Measurements from ENCODE around the gene CERS3. TPM values are rescaled to one million over a fixed set of nuclear protein-coding genes. Genes with fewer than 3 reads are reported as not detected.

CERS3 gene
- total and polyA plus RNA-seq, 2 of the 4 experiments (the other 2 are of a cell fraction): not detected

- CTCF ChIA-PET: interaction anchor here (1.3 to 1.4 kb wide), 2 partner anchors 14 to 222 kb away, joined by 5 to 8 read pairs; no protein-coding TSS in a partner anchor
These were observed 42.9 kb upstream of the CERS3 start for GRCh38 chr15:100571592-100572167.

More at GRCh38 chr15:100571592-100572167, 42.9 kb upstream of the CERS3 start:
- H2BK120ac ChIP-seq (ENCODE audit: low read depth, low read length): no peak overlapping the region
- no peak overlapping the region for H2BK15ac ChIP-seq (ENCODE audit: low read depth, low read length)
- no peak overlapping the region for H3K23ac ChIP-seq (ENCODE audit: low read depth, low read length)
- H3K27me3 ChIP-seq (ENCODE audit: control insufficient read depth, insufficient read depth, low read length): no peaks in the 10 kb centered on the region
- no peak overlapping the region for H3K4me2 ChIP-seq (ENCODE audit: low read depth, low read length)
- DNase-seq (no peak), ATAC-seq (ENCODE audit: low read depth) (no peak)
- H3K18ac ChIP-seq (ENCODE audit: low read depth, low read length): no peak overlapping the region
- no peak overlapping the region for H2AK9ac ChIP-seq (replicated peaks; ENCODE audit: low read depth, low read length, poor library complexity)
- no peak overlapping the region for H3K4ac ChIP-seq (ENCODE audit: low read depth, low read length)
- H3K56ac ChIP-seq (ENCODE audit: extremely low read depth, insufficient read depth, low read length): no peak overlapping the region
- dilution Hi-C loops (cut with HindIII; ENCODE audit: low sequenced_read_pairs, unreplicated experiment): no loop called here
- TF ChIP-seq BHLHE40 (IDR thresholded peaks at IDR 0.05; ENCODE audit: low read depth, low read length) (no peak), USF2 (IDR thresholded peaks at IDR 0.05; ENCODE audit: low read depth, low read length) (no peak), CHD1 (IDR thresholded peaks at IDR 0.05; ENCODE audit: low read depth, low read length) (no peak)
- no peak overlapping the region for H2AK5ac ChIP-seq (ENCODE audit: low read depth, low read length)
- no peak overlapping the region for H2BK5ac ChIP-seq (ENCODE audit: low read depth, low read length, poor library complexity, severe bottlenecking)
- POLR2A ChIA-PET (ENCODE audit: unreplicated experiment): no interaction called here
- H3K79me1 ChIP-seq (ENCODE audit: low read depth in 1 of 2, low read length in 2 of 2): no peaks in the 10 kb centered on the region; a peak in 2 of 4 replicates
- intact Hi-C loops (cut with micrococcal nuclease): loop anchor here (1.0 to 2.0 kb wide), 2 partner anchors 221 to 643 kb away; no protein-coding TSS in a partner anchor
- no peak overlapping the region for H2BK20ac ChIP-seq (ENCODE audit: low read depth, low read length)
- in situ Hi-C loops (cut with MboI; ENCODE audit: low sequenced_read_pairs): no loop called here
- H3K4me3 ChIP-seq (ENCODE audit: insufficient read depth, low read depth, low read length): no peak overlapping the region
- no peaks in the 10 kb centered on the region for H3K9me3 ChIP-seq (ENCODE audit: control insufficient read depth, insufficient read depth, low read length)
- 100% methylated on average over 1 of the region's 6 CpGs; no CpG with 5 or more reads in 1 of the 2 experiments for whole genome bisulfite sequencing, 2 experiments (ENCODE audit: extremely low coverage in 2 of 2, insufficient read length in 1 of 2)
- no peak overlapping the region for H3K27ac ChIP-seq (ENCODE audit: insufficient read depth, low read length)
- H3K36me3 ChIP-seq (ENCODE audit: control insufficient read depth, insufficient read depth, low read length): peaks cover 8% of the 10 kb centered on the region
- H3K14ac ChIP-seq (replicated peaks; ENCODE audit: low read depth, low read length): no peak overlapping the region
- no peaks in the 10 kb centered on the region for H3K9me1 ChIP-seq (ENCODE audit: insufficient read depth, low read length)
- H4K91ac ChIP-seq (ENCODE audit: insufficient read depth, low read depth, low read length): no peak overlapping the region
- H2AFZ ChIP-seq (replicated peaks; ENCODE audit: low read length, poor library complexity): no peak overlapping the region
- H4K8ac ChIP-seq (ENCODE audit: low read depth in 2 of 2, low read length in 2 of 2): no peak overlapping the region
- H3K9ac ChIP-seq (ENCODE audit: low read depth, low read length): no peak overlapping the region
- H3K4me1 ChIP-seq (ENCODE audit: control insufficient read depth, insufficient read depth, low read length): 0 out of 2 replicates have a peak, but pooled peaks cover 2% of the 10 kb centered on the region
- H4K5ac ChIP-seq (ENCODE audit: low read depth, low read length): no peak overlapping the region
- BruUV-seq (replicated peaks): no TSS peak
- no peaks in the 10 kb centered on the region for H4K20me1 ChIP-seq (ENCODE audit: insufficient read depth, low read length)
